Subcutaneous abdominal adipose tissue (tissue), 5 donors: Measurements from ENCODE around the gene CD8A.

ENCODE experiments used
- H3K27ac ChIP-seq: one replicate; pipeline ENCODE4 v1.7.0; 2013; ENCODE audit warnings: low read depth, mild to moderate bottlenecking, inconsistent platforms, low read length, moderate library complexity
- H3K27me3 ChIP-seq, 5 donors: one replicate each; pipeline ENCODE4 v1.7.0; 2013; ENCODE audit warnings: low read length in 5 of 5, inconsistent platforms in 1 of 5; ENCODE audit not compliant: control insufficient read depth in 5 of 5, insufficient read depth in 4 of 5
- H3K36me3 ChIP-seq, 5 donors: one replicate each; pipeline ENCODE4 v1.7.0; 2013; ENCODE audit warnings: low read length in 5 of 5; ENCODE audit not compliant: control insufficient read depth in 5 of 5, insufficient read depth in 5 of 5
- H3K4me1 ChIP-seq, 5 donors: one replicate each; pipeline ENCODE4 v1.7.0; 2013; ENCODE audit warnings: low read length in 5 of 5, mild to moderate bottlenecking in 3 of 5, moderate library complexity in 1 of 5; ENCODE audit not compliant: control insufficient read depth in 5 of 5, insufficient read depth in 5 of 5
- H3K4me3 ChIP-seq, 5 donors: one replicate each; pipeline ENCODE4 v1.7.0; 2013; ENCODE audit warnings: low read length in 5 of 5, low read depth in 1 of 5
- H3K9ac ChIP-seq, 5 donors: one replicate each; pipeline ENCODE4 v1.7.0; 2013; ENCODE audit warnings: low read length in 5 of 5, mild to moderate bottlenecking in 4 of 5, moderate library complexity in 3 of 5
- H3K9me3 ChIP-seq, 5 donors: one replicate each; pipeline ENCODE4 v1.7.0; 2013; ENCODE audit warnings: low read length in 5 of 5; ENCODE audit not compliant: control insufficient read depth in 5 of 5
- donor health status: healthy.
- donor health status: healthy.
- donor health status: healthy.
- donor health status: healthy.
- donor health status: healthy.

The CD8A gene

DNA sequence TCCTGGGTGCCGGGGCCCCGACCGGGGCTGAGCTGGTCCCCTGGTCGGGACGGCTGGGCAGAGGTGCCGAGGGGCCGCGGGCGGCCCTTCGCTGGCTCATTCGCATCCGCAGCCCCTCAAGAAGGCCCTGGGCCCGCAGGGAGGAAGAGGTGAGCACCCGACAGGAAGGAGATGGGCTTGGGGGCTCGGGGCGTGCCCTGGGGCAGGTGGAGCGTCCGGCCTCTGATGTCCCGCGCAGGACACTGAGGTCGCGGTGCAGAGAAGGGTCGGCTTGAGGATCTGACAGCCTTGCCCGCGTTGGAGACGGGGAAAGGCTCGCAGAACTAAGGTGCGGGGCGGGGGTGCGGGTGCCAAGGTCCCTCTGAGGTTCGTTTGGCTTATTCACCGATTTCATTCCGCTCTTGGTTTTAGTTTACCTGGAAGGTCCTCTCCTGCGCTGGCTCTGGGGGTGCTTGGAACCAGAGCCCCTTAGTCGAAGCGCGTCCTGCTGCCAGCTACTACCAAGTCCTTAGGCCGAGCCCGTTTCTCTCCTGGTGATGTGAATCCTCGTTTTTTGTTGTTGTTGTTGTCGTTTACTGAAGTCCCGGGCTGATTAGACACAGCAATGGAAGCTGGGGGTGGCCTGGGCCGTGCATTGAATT is 18.9 kb upstream of the CD8A start:
- Histone ChIP-seq H3K9me3 (no peaks in the 10 kb centered on the region), H3K4me3 (no peak overlapping the region), H3K36me3 (no peaks in the 10 kb centered on the region), H3K9ac (no peak overlapping the region), H3K4me1 (peaks cover 0 to 26% (median 17%) of the 10 kb centered on the region in 5 donors), H3K27ac (no peak overlapping the region), H3K27me3 (peaks cover 12 to 26% (median 16%) of the 10 kb centered on the region in 5 donors)

DNA sequence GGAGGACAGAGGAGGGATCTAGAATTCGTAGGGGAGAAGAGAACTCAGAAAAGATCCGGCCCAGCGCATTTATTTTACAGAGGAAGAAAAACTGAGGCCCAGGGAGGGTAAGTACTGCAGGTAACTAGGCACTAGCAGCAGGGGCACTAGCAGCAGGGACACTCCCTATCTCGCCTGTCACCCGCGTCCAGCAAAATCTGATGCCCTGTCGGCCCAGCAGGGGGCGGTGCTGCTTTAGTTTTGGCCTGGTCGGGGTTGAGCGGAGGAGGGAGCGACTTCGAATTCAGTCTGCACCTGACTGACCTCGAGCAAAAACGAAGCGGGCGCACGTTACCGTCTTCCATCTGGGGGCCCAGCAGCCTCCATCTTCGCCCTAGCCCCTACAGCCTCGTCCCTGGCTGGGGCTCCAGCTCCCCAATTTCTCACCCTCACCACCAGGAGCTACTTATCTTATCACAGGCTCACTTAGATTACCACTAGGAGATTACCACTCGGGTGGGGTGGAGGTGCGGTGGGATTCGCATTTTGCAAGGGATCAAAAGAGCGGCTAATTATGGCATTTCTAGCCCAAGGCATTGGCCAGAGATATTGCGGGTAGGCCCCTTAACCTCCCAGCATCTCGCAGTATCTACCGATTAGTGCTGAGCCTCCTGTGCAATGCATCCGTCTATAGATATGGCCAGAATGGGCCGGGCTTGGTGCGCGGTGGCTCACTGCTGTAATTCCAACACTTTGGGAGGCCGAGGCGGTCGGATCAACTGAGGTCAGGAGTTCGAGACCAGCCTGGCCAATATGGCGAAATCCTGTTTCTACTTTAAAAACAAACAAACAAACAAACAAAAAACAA is 17.8 kb upstream of the CD8A start:
- Histone ChIP-seq H3K27ac (no peak overlapping the region), H3K27me3 (peaks cover 12 to 26% (median 16%) of the 10 kb centered on the region in 5 donors), H3K9ac (peak overlapping the region in 2 of 5 donors; percentile 52 to 66), H3K4me1 (peaks cover 0 to 26% (median 17%) of the 10 kb centered on the region in 5 donors), H3K4me3 (peak overlapping the region; percentile 15 to 69 (median 56)), H3K9me3 (no peaks in the 10 kb centered on the region), H3K36me3 (no peaks in the 10 kb centered on the region)

DNA sequence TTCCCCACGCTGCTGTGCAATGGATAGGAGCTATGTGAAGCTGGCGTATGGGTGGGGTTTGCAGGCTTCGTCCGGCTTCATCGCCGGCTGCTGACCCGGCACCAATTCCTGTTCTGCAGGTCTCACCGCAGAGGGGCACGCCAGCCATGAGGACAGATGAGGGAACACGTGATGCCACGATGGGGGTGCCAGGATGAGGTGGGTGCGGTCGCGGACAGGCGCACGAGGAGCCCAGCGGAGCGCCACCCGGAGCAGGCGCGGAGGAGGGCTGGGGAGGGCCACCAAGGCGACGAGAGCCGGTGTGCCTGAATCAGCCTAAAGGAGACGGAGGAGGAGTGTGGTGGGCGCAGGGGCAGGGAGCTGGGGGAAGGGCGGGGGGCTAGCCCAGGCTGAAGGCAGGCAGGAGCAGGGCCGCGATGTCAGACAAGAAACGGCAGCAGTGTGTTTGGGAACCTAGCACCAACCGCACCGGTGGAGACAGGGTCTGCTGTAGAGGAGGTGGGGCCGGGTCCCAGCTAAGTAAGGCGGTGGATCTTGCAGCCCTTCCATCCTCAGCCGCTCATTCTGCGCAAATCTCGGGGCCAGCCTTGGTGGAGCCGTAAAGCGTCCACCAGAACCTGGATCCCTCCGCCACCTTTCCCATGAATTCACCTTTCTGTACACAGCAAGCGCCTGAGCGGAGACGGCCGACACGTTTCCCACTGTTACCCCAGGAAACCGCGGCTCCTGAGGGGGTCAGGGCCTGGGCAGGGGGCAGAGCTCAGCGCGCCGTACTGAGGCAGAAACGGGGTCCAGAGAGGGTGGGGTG is 17.0 kb upstream of the CD8A start:
- H3K4me3 ChIP-seq = peak overlapping the region; percentile 50 to 71 (median 59)
- no peaks in the 10 kb centered on the region for H3K36me3 ChIP-seq
- H3K9ac ChIP-seq = peak overlapping the region in 3 of 5 donors; percentile 5 to 66 (median 52)
- peaks cover 0 to 26% (median 17%) of the 10 kb centered on the region in 5 donors for H3K4me1 ChIP-seq
- peaks cover 12 to 26% (median 16%) of the 10 kb centered on the region in 5 donors for H3K27me3 ChIP-seq
- H3K9me3 ChIP-seq = no peaks in the 10 kb centered on the region
- no peak overlapping the region for H3K27ac ChIP-seq

DNA sequence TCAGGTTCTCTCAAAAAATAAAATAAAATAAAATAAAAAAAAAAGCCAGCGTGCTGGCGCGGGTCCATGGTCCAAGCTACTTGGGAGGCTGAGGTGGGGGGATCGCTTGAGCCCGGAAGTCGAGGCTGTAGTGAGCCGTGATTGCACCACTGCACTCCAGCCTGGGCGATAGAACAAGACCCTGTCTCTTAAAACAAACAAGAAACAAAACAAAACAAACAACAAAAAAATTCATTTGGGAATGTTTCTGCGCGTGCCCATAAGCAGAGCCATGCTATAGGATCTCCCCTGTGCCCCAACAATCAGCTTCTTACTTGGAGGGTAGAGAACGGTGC is 16.4 kb upstream of the CD8A start:
- Histone ChIP-seq H3K4me3 (peak overlapping the region; percentile 48 to 69 (median 56)), H3K27me3 (peaks cover 12 to 26% (median 16%) of the 10 kb centered on the region in 5 donors), H3K9ac (peak overlapping the region in 3 of 5 donors; percentile 5 to 66 (median 52)), H3K36me3 (no peaks in the 10 kb centered on the region), H3K4me1 (peaks cover 0 to 26% (median 17%) of the 10 kb centered on the region in 5 donors), H3K9me3 (no peaks in the 10 kb centered on the region), H3K27ac (no peak overlapping the region)

DNA sequence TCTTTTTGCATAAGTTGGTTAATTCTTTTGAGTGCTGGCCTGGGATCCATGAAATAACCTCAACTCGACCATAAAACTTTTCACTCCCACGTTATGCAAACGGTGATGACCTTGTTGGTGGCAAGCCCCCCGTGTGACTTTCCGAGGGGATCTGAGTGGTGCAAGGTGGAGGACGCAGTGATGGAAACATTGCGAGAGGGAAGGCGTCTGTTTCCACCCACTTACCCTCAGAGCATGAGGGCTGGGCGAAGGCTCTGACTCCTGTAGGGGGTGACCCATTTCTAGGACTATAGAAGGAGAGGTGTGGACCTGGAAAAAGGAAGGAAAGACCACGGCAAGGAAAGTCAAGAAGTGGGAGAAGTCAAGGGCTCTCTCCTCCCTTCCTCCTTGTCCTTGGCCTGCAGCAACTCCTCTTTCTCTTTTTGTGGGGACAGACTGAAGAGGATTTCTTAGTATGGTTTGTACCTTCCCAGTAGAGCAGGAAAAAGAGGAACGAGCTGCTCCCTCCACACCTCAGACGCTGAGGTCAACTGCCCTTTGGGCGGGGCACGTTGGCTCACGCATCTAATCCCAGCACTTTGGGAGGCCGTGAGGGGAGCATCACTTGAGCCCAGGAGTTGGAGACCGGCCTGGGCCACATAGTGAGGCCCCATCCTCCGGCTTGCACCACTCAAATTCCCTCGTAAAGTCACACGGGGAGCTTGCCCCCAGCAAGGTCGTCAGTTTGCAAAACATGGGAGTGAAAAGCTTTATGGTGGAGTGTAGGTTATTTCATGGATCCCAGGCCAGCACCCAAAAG is 15.5 kb upstream of the CD8A start:
- H3K4me1 ChIP-seq = peaks cover 0 to 26% (median 17%) of the 10 kb centered on the region in 5 donors
- no peak overlapping the region for H3K4me3 ChIP-seq
- no peak overlapping the region for H3K27ac ChIP-seq
- no peaks in the 10 kb centered on the region for H3K36me3 ChIP-seq
- peaks cover 12 to 26% (median 16%) of the 10 kb centered on the region in 5 donors for H3K27me3 ChIP-seq
- no peak overlapping the region for H3K9ac ChIP-seq
- no peaks in the 10 kb centered on the region for H3K9me3 ChIP-seq

DNA sequence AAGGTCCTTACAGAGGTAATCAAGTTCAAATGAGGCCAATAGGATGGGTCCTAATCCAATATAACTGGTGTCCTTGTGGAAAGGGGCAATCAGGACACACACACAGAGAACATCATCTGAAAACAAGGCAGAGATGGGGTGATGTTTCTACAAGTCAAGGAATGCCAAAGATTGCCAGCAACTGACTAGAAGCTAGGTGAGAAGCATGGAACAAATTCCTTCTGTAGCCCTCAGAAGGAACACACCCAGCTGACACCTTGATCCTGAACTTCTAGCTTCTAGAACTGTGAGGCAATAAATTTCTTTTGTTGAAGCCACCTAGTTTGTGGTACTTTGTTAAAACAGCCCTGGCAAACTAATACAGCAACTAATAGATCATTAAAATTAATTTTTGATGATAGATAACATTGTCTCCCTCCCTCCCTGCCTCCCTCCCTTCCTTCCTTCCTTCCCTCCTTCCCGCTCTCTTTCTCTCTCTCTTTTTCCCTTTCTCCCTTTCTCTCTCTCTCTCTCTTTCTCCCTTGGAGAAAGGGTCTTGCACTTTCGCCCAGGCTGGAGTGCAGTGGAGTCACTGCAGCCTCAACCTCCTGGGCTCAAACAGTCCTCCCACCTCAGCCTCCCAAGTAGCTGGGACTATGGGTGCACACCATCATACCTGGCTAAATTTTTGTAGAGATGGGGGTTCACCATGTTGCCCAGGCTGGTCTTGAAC is 10.3 kb upstream of the CD8A start:
- Histone ChIP-seq H3K27me3 (no peaks in the 10 kb centered on the region), H3K36me3 (no peaks in the 10 kb centered on the region), H3K9me3 (peaks cover 5 to 15% (median 14%) of the 10 kb centered on the region in 5 donors), H3K4me3 (no peak overlapping the region), H3K27ac (no peak overlapping the region), H3K4me1 (no peaks in the 10 kb centered on the region), H3K9ac (no peak overlapping the region)

DNA sequence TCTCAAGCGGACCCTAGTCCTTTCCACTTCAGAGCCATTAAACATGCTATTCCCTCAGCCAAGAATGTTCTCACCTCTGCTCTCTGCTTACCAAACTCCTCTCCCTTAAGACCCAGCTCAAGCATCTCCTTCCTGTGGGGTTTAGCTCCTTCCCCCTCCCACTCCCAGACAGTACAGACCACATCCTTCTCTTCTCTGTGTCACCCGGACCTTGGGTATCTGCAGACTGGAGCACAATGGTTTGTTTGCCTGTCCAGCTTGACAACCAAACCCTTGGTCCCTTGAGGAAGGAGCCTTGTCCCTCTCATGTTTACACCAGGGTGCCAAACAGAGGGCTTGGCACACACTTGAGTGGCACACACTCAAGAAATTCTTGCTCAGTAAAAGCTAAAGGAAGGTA is 4.1 kb upstream of the CD8A start:
- Histone ChIP-seq H3K4me1 (peaks cover 6 to 19% (median 17%) of the 10 kb centered on the region in 5 donors), H3K9ac (no peak overlapping the region), H3K9me3 (peaks cover 7 to 23% (median 18%) of the 10 kb centered on the region in 5 donors), H3K36me3 (no peaks in the 10 kb centered on the region), H3K27me3 (peaks cover 26 to 40% (median 38%) of the 10 kb centered on the region in 5 donors), H3K4me3 (no peak overlapping the region), H3K27ac (no peak overlapping the region)

DNA sequence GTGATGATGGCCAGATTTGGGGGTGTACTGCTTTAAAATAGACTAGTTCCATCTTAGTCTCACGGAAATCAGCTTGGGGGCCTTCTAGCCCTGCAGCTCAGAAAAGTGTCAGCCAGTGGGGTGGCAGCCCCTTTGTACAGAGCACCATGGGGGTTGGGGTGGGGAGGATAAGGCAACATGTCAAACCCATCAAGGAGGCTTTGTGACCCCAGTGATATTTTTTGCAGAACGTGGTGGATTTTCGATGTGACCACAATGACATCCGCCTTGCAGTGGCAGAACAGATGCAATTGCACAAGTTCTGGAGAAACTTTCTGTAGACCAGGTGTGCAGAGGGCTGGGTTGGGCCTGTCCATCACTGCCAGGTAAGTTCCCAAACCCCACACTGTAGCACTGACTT is 3.0 kb upstream of the CD8A start:
- H3K27me3 ChIP-seq = peaks cover 28 to 51% (median 48%) of the 10 kb centered on the region in 5 donors
- peaks cover 7 to 23% (median 18%) of the 10 kb centered on the region in 5 donors for H3K9me3 ChIP-seq
- H3K36me3 ChIP-seq = no peaks in the 10 kb centered on the region
- H3K4me1 ChIP-seq = peaks cover 6 to 28% (median 28%) of the 10 kb centered on the region in 5 donors
- no peak overlapping the region for H3K4me3 ChIP-seq
- no peak overlapping the region for H3K9ac ChIP-seq
- H3K27ac ChIP-seq = no peak overlapping the region

DNA sequence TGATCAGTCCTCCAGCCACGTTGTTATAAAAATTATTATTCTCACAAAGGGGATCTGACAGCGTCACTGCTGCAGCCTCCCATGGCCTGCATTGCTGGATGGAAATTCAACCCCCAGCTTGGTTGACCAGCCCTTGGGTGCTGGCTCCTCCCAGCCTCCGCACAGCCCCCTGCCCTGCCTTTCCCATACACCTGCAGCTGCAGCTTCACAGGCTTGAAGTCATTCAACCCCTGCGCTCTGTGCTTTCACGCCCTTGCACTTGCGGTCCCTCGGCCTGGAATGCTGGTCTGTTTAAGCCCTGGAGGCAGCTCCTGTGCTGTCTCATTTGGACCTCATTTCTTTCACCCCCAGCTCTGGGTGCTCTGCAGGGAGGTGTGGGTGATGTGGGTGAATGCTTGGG is 860 bp upstream of the CD8A start:
- peaks cover 5 to 14% (median 9%) of the 10 kb centered on the region in 5 donors for H3K9me3 ChIP-seq
- peaks cover 28 to 58% (median 49%) of the 10 kb centered on the region in 5 donors for H3K27me3 ChIP-seq
- H3K4me1 ChIP-seq = peaks cover 6 to 35% (median 32%) of the 10 kb centered on the region in 5 donors
- H3K36me3 ChIP-seq = no peaks in the 10 kb centered on the region
- H3K9ac ChIP-seq = no peak overlapping the region
- H3K4me3 ChIP-seq = peak overlapping the region; percentile 10 to 41 (median 30)
- no peak overlapping the region for H3K27ac ChIP-seq
